Measurements from ENCODE around the gene OPN3.

OPN3 gene

GRCh38 chr1:241642593-241642944 is 2.4 kb upstream of the OPN3 start:
- H3K27ac Mint-ChIP-seq, result no peak overlapping the region

DNA sequence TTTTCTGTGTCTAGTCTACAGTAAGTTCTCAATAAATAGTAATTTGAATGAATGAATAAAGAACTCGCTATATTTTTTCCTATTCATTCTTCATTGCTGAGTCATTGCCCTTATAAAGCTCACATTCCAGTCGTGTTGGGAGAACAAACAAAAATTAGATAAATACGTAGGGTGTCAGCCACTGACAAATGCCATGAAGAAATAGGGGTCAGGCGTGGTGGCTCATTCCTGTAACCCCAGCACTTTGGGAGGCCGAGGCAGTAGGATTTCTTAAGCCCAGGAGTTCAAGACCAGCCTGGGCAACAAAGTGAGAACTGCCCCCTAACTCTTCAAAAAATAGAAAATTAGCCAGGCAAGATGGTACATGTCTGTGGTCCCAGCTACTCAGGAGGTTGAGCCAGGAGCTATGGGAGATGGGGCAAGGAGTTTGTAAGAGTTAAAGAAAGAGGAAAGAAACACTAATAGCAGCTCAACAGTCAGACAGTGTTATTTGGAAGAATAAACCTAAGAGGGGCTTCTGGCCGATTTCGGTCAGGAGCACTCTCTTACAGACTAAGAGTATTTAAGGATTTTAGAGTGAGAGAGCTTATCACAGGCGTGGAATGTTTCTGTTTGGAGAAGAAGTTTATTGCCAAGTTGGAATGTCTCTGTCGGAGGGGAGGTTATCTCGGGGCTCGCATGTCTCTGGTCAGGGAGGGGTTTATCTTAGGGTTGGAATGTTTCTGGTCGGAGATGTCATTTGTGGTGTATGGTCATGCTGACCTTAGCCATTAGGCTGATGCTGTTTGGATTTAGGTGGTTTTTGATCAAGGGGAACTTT is 1.8 kb upstream of the OPN3 start:
- Mint-ChIP-seq H3K27ac (no peak overlapping the region), H3K27me3 (ENCODE audit: low read depth, poor library complexity) (no peaks in the 10 kb centered on the region), H3K4me3 (no peak overlapping the region), H3K4me1 (peaks cover 26% of the 10 kb centered on the region), H3K9me3 (peaks cover 24% of the 10 kb centered on the region), H3K36me3 (ENCODE audit: low read depth) (peaks cover 19% of the 10 kb centered on the region)
- TF ChIP-seq, protein P1, sequence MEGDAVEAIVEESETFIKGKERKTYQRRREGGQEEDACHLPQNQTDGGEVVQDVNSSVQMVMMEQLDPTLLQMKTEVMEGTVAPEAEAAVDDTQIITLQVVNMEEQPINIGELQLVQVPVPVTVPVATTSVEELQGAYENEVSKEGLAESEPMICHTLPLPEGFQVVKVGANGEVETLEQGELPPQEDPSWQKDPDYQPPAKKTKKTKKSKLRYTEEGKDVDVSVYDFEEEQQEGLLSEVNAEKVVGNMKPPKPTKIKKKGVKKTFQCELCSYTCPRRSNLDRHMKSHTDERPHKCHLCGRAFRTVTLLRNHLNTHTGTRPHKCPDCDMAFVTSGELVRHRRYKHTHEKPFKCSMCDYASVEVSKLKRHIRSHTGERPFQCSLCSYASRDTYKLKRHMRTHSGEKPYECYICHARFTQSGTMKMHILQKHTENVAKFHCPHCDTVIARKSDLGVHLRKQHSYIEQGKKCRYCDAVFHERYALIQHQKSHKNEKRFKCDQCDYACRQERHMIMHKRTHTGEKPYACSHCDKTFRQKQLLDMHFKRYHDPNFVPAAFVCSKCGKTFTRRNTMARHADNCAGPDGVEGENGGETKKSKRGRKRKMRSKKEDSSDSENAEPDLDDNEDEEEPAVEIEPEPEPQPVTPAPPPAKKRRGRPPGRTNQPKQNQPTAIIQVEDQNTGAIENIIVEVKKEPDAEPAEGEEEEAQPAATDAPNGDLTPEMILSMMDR (IDR thresholded peaks at IDR 0.05), result no peak
- no peak for DNase-seq

More at GRCh38 chr1:241642593-241642944, 2.4 kb upstream of the OPN3 start:
- peaks cover 20% of the 10 kb centered on the region for H3K4me1 Mint-ChIP-seq
- no peak overlapping the region for H3K4me3 Mint-ChIP-seq
- H3K27me3 Mint-ChIP-seq (ENCODE audit: low read depth, poor library complexity), result no peaks in the 10 kb centered on the region
- no peak for DNase-seq
- H3K36me3 Mint-ChIP-seq (ENCODE audit: low read depth), result peaks cover 13% of the 10 kb centered on the region
- TF ChIP-seq, protein P1 (IDR thresholded peaks at IDR 0.05), result no peak
- H3K9me3 Mint-ChIP-seq, result peaks cover 24% of the 10 kb centered on the region

DNA sequence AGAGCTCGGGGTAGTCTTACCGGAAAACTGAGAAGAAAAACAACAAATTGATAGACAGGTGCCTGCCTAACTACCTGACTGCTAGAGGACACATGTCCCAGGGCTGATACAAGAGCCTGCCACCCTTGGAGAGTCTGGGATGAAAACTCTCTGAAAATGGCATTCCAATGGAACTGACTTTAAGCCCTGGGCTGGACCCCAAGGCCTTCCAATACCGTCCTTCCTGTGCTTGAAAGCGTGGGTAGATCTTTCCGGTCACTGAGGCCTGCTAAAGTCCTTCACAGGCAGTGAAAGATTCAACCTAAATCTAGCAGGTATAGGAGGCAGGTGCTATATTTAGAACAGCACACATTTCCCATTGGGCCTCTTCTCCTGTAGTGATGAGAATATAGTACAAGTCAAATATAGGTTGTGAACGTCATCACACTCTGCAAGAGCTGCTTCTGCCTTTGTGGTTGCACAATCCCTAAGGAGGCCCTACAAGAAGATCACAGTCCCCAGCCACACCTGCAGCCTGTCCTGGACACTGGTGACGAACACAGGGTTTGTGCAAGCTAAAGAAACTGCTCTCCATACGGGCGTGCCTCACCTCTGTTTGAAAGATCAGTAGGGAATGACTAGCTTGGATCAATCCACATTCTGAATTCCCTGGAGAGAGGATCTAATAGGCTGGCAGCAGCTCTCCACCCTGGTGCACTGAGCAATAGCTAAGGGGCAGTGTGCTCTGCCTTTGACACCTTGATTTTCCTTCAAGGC is 876 bp upstream of the OPN3 start:
- no peak for DNase-seq
- Mint-ChIP-seq H3K36me3 (ENCODE audit: low read depth) (peaks cover 28% of the 10 kb centered on the region), H3K27ac (no peak overlapping the region), H3K27me3 (ENCODE audit: low read depth, poor library complexity) (no peaks in the 10 kb centered on the region), H3K4me1 (peaks cover 32% of the 10 kb centered on the region), H3K9me3 (peaks cover 32% of the 10 kb centered on the region), H3K4me3 (peak overlapping the region; percentile 78)
- TF ChIP-seq, protein P1 (IDR thresholded peaks at IDR 0.05), result no peak

DNA sequence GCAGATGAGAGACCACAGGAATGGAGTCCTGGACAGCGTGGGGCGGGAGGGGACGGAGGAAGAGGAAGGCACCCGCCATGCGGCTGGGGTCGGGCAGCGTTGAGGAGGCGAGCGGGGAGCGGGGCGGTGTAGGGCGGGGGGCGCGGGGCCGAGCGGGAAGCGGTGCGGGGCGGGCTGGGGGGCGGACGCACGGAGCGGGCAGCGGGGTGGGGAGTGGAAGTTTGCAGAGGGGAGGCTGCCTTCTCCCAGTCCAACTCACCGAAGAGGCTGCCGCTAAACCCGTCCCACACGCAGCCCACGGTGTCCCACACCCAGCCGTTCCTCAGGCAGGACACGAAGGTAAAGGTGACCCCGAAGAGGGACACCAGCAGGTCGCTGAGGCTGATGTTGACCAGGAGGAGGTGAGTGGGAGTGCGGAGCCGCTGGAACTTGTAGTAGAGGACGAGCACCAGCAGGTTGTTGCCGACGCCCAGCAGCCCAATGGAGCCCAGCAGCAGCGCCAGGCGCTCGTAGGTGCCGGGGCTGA is 483 bp downstream of the OPN3 start:
- peak; percentile 61 for DNase-seq
- H3K9me3 Mint-ChIP-seq, result peaks cover 44% of the 10 kb centered on the region
- H3K36me3 Mint-ChIP-seq (ENCODE audit: low read depth), result peaks cover 42% of the 10 kb centered on the region
- H3K4me3 Mint-ChIP-seq, result peak overlapping the region; percentile 86
- peaks cover 29% of the 10 kb centered on the region for H3K4me1 Mint-ChIP-seq
- H3K27me3 Mint-ChIP-seq (ENCODE audit: low read depth, poor library complexity), result no peaks in the 10 kb centered on the region
- TF ChIP-seq, protein P1 (IDR thresholded peaks at IDR 0.05), result no peak
- H3K27ac Mint-ChIP-seq, result no peak overlapping the region

DNA sequence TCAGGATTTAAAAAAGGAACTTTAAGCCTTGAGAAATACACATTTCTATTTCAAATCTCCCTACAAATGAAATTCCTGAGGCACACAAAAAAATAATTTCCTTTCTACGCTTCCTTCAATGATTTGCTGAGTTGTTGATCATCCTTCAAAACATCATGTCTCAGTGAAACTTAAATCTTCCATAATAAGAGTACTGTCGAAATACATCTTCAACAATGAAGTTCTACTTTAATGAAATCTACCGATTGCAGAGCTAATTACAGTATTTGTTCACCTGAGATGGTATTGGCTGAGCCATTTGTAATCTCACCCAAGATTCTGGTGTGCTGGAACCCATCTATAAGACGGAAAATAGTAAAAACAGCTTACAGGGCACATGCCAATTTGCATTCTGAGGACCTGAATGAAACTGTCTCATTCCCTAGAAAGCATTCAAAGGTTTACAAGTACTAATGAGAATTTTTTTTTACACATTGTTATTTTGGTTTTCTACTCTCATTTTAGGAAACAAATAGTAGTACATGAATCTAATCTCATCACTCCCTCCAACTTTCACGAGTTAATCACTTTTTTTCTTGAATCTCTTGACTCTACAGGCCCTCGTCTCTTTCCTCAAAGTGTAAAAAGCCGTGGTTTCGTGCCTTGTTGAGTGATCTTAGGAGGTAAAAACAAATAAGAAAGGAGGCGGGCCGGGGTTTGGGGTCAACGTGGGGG is 1.1 kb downstream of the OPN3 start:
- Mint-ChIP-seq H3K9me3 (peaks cover 50% of the 10 kb centered on the region), H3K4me1 (peaks cover 29% of the 10 kb centered on the region), H3K27me3 (ENCODE audit: low read depth, poor library complexity) (no peaks in the 10 kb centered on the region), H3K4me3 (peak overlapping the region; percentile 86), H3K27ac (no peak overlapping the region), H3K36me3 (ENCODE audit: low read depth) (peaks cover 48% of the 10 kb centered on the region)
- DNase-seq, result no peak
- TF ChIP-seq, protein P1 (IDR thresholded peaks at IDR 0.05), result no peak

Measured in nephron progenitor cell (in vitro differentiated cells).